Keratinocyte (primary cell): ENCODE results near the gene SYNE2. TPM values are rescaled to one million over a fixed set of nuclear protein-coding genes. Genes with fewer than 3 reads are reported as not detected.

Experiments used
- DNase-seq: peaks from one replicate; pipeline ENCODE4 v3.0.0-alpha.2; 2011; ENCODE audit warnings: low read depth, missing footprints, low spot score
- FAIRE-seq: peaks from 2 replicates; lab custom pipeline; 2011; peaks lifted over from hg19 to GRCh38; lab: Jason Lieb, UNC
- H2AFZ ChIP-seq: 2 replicates; pipeline ENCODE4 v1.6.0; 2012; ENCODE audit warnings: low read length, control low read depth, inconsistent platforms; ENCODE audit not compliant: control insufficient read depth
- H3K27ac ChIP-seq: 2 replicates; pipeline ENCODE4 v1.5.1; 2011; ENCODE audit warnings: low read length; ENCODE audit not compliant: control insufficient read depth, insufficient read depth
- H3K27me3 ChIP-seq: 3 replicates; pipeline ENCODE4 v1.6.0; 2011; ENCODE audit warnings: low read length; ENCODE audit not compliant: control insufficient read depth, insufficient read depth; ENCODE audit errors: extremely low read depth
- H3K36me3 ChIP-seq, 2 experiments: 2 replicates in 1 of 2; 3 replicates in 1 of 2; pipeline ENCODE4 v1.5.1; 2011; ENCODE audit warnings: low read length in 2 of 2, mild to moderate bottlenecking in 1 of 2; ENCODE audit not compliant: control insufficient read depth in 2 of 2, insufficient read depth in 2 of 2; ENCODE audit errors: extremely low read depth in 1 of 2
- H3K4me1 ChIP-seq: 3 replicates; pipeline ENCODE4 v1.5.1; 2011; ENCODE audit warnings: low read length; ENCODE audit not compliant: control insufficient read depth, insufficient read depth; ENCODE audit errors: extremely low read depth
- H3K4me2 ChIP-seq: 3 replicates; pipeline ENCODE4 v1.6.0; 2011; ENCODE audit warnings: low read depth, low read length; ENCODE audit not compliant: control insufficient read depth, insufficient read depth; ENCODE audit errors: extremely low read depth
- H3K4me3 ChIP-seq, 3 experiments: fragments of 200-600 bp in 1 of 3; sonication (generic) in 1 of 3; 2 replicates in 2 of 3; 3 replicates in 1 of 3; pipeline ENCODE4 v1.5.1; 2011 to 2016; ENCODE audit warnings: low read length in 3 of 3, mild to moderate bottlenecking in 3 of 3, control low read depth in 2 of 3, inconsistent platforms in 1 of 3, low read depth in 1 of 3, mixed read lengths in 1 of 3, mixed run types in 1 of 3, moderate library complexity in 1 of 3; ENCODE audit not compliant: control insufficient read depth in 2 of 3, insufficient read depth in 2 of 3; ENCODE audit errors: extremely low read depth in 1 of 3
- H3K79me2 ChIP-seq: 2 replicates; pipeline ENCODE4 v1.6.0; 2012; ENCODE audit warnings: low read length; ENCODE audit not compliant: control insufficient read depth, insufficient read depth
- H3K9ac ChIP-seq: 3 replicates; pipeline ENCODE4 v1.6.0; 2011; ENCODE audit warnings: low read length; ENCODE audit not compliant: control insufficient read depth, insufficient read depth; ENCODE audit errors: extremely low read depth
- H3K9me1 ChIP-seq: 3 replicates; pipeline ENCODE4 v1.6.0; 2011; ENCODE audit warnings: low read length; ENCODE audit not compliant: control insufficient read depth, insufficient read depth; ENCODE audit errors: extremely low read depth
- H3K9me3 ChIP-seq: 2 replicates; pipeline ENCODE4 v1.5.1; 2012; ENCODE audit warnings: low read depth, low read length; ENCODE audit not compliant: control insufficient read depth
- H4K20me1 ChIP-seq: 3 replicates; pipeline ENCODE4 v1.6.0; 2011; ENCODE audit warnings: low read length; ENCODE audit not compliant: control insufficient read depth, insufficient read depth; ENCODE audit errors: extremely low read depth
- CTCF ChIP-seq, 3 experiments: IDR thresholded peaks in 1 of 3; conservative IDR thresholded peaks in 1 of 3; optimal IDR thresholded peaks in 1 of 3; 2 replicates in 2 of 3; 3 replicates in 1 of 3; pipeline versions ENCODE3 to v1.5.1; 2011; ENCODE audit warnings: low read length in 3 of 3, mild to moderate bottlenecking in 3 of 3, moderate library complexity in 2 of 3, control low read depth in 1 of 3, inconsistent platforms in 1 of 3; ENCODE audit not compliant: insufficient read depth in 2 of 3; ENCODE audit errors: extremely low read depth in 1 of 3
- EZH2 ChIP-seq: IDR thresholded peaks from one replicate; pipeline ENCODE4 v1.6.1; 2012; ENCODE audit warnings: inconsistent platforms, mild to moderate bottlenecking, low read length, moderate library complexity
- dilution Hi-C: fragments of 300-500 bp; cut with MboI; formaldehyde crosslinking; loops from one replicate; pipeline ENCODE4 v1.7.0; 2020; ENCODE audit warnings: low sequenced_read_pairs; ENCODE audit not compliant: extremely low pct_ligation_motif_present
- polyA plus RNA-seq, 5 experiments: library from polyadenylated mRNA; depleted of rRNA in 3 of 5; stranded (reverse) in 3 of 5; stranded (forward) in 1 of 5; unstranded in 1 of 5; fragments of >200 nt; gene quantifications; 1 replicate in 1 of 5; 2 replicates in 3 of 5; 3 replicates in 1 of 5; pipeline versions ENCODE4 v1.2.1 to v1.2.3, GENCODE V29; 2011 to 2012; ENCODE audit warnings: missing spikeins in 2 of 5, low read depth in 1 of 5, low replicate concordance in 1 of 5

Gene SYNE2
- polyA plus RNA-seq, 1 donor (not counting 4 experiments of a cell fraction or from before 2014, with no cell fraction given): 9.9 TPM

- FAIRE-seq (no peak), DNase-seq (no peak)
- no peak overlapping the region for H3K4me2 ChIP-seq
- no peaks in the 10 kb centered on the region for H3K79me2 ChIP-seq
- peaks cover 4% of the 10 kb centered on the region for H3K4me1 ChIP-seq
- peaks cover 0 to 3% of the 10 kb centered on the region in 2 experiments for H3K36me3 ChIP-seq
- no peaks in the 10 kb centered on the region for H4K20me1 ChIP-seq
- H3K9ac ChIP-seq: no peak overlapping the region
- H2AFZ ChIP-seq: no peak overlapping the region
- TF ChIP-seq CTCF (optimal IDR thresholded peaks at IDR 0.05 in 1 of 3, IDR thresholded peaks at IDR 0.05 in 1 of 3, conservative IDR thresholded peaks at IDR 0.05 in 1 of 3; ENCODE audit: extremely low read depth in 1 of 3, insufficient read depth in 2 of 3, low read length in 3 of 3) (no peak), EZH2 (no peak)
- H3K27me3 ChIP-seq: no peaks in the 10 kb centered on the region
- no peaks in the 10 kb centered on the region for H3K9me1 ChIP-seq
- dilution Hi-C loops: no loop called here
- no peaks in the 10 kb centered on the region for H3K9me3 ChIP-seq
- no peak overlapping the region for H3K27ac ChIP-seq
- no peak overlapping the region for H3K4me3 ChIP-seq
Observed at GRCh38 chr14:64232944-64233343, 380.1 kb downstream of the SYNE2 start.

GRCh38 chr14:64233531-64234190, 380.9 kb downstream of the SYNE2 start:
- no peak overlapping the region for H2AFZ ChIP-seq
- dilution Hi-C loops: no loop called here
- peaks cover 4% of the 10 kb centered on the region for H3K4me1 ChIP-seq
- H3K4me3 ChIP-seq: no peak overlapping the region
- no peaks in the 10 kb centered on the region for H3K9me3 ChIP-seq
- no peaks in the 10 kb centered on the region for H3K79me2 ChIP-seq
- H3K27ac ChIP-seq: no peak overlapping the region
- H3K9ac ChIP-seq: no peak overlapping the region
- H4K20me1 ChIP-seq: no peaks in the 10 kb centered on the region
- H3K27me3 ChIP-seq: no peaks in the 10 kb centered on the region
- H3K4me2 ChIP-seq: no peak overlapping the region
- TF ChIP-seq EZH2: no peak
- TF ChIP-seq CTCF (optimal IDR thresholded peaks at IDR 0.05 in 1 of 3, IDR thresholded peaks at IDR 0.05 in 1 of 3, conservative IDR thresholded peaks at IDR 0.05 in 1 of 3; ENCODE audit: extremely low read depth in 1 of 3, insufficient read depth in 2 of 3, low read length in 3 of 3): no peak
- FAIRE-seq (no peak), DNase-seq (no peak)
- no peaks in the 10 kb centered on the region for H3K9me1 ChIP-seq
- H3K36me3 ChIP-seq: peaks cover 0 to 3% of the 10 kb centered on the region in 2 experiments
